Retina (tissue), 1 donor: ENCODE data around the gene ENO1.
"Not testable (repeated sequence)": the region's sequence is repeated elsewhere in the genome, so short reads cannot be mapped to it uniquely, and the experiment has no call there.

Experiments
- DNase-seq: peaks from one replicate; pipeline ENCODE4 v3.0.0-alpha.2; 2016

The ENO1 gene

DNA sequence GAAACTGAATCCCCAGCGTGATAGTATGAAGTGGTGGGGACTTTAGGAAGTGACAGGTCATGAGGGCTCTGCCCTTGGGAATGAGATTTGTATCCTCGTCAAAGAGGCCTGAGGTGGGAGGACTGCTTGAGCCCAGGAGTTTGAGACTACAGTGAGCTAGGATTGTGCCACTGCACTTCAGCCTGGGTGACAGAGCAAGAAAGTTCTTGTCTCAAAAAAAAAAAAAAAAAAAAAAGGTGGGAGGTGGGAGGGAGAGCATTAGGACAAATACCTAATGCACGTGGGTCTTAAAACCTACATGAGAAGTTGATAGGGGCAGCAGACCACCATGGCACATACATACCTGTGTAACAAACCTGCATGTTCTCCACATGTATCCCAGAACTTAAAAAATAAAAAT lies 37.1 kb downstream of the ENO1 start:
- no peak for DNase-seq

- DNase-seq = no peak
Measured at GRCh38 chr1:8839990-8840389, 38.5 kb downstream of the ENO1 start.

DNA sequence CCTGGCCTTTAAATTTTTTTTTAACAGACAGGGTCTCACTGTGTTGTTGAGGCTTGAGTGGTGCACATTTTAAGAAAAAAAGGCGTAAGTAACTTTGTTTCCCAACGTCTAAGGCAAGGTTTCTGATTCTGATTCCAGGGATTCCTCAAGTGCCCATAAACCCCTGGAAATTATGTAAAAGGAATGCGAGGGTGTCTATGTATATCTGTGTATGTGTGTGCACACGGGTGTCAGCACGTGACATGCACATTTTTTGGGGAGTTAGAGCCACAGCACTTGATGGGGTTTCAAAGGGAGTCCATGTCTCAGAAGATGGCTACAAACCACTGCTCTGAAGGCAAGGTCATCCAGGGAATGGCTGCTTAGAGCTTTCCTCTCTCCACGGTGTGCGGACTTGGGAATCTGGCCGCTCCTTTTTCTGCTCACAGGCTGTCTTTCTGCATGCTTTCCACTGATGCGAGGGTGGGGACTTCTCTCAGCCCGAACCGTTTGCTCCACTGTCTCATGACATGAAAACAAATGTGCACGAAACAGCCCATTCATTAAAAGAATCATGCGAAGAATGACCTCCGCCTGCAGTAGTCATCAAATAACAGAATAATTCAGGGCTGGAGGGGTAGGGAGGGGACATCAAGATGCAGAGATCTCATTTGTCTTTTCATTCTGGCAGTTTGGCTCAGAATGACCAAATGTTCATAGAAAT lies 42.4 kb downstream of the ENO1 start:
- no peak for DNase-seq

DNA sequence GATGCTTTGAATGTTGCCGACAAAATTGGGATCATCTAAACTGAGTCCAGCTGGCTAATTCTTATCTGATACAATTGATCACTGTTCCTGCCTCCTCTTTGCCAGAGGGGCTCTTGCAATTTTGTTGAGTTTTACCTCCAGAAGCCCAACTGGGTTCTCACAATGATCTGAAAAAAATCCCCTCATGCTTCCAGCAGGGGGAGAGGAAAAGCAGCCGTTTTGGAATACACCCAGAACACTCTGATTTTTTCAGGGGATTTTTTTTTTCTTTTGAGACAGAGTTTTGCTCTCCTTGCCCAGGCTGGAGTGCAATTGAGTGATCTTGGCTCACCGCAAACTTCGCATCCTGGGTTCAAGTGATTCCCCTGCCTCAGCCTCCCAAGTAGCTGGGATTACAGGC lies 47.1 kb downstream of the ENO1 start:
- DNase-seq = no peak

DNA sequence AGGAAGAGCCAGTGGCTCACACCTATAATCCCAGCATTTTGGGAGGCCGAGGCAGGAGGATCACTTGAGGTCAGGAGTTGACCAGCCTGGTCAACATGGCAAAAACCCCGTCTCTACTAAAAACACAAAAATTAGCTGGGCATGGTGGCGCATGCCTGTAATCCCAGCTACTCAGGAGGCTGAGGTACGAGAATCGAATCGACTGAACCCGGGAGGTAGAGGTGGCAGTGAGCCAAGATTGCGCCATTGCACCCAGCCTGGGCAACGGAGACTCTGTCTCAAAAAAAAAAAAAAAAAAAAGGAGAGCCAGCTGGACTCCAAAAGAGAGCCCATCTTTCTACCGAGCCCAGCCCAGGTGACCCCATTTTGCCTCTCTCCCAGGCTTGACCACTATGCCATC lies 47.8 kb downstream of the ENO1 start:
- not testable (repeated sequence) for DNase-seq

GRCh38 chr1:8825985-8826481 lies 52.5 kb downstream of the ENO1 start:
- no peak for DNase-seq

- no peak for DNase-seq
Measured at GRCh38 chr1:8823295-8823664, 55.2 kb downstream of the ENO1 start.

DNA sequence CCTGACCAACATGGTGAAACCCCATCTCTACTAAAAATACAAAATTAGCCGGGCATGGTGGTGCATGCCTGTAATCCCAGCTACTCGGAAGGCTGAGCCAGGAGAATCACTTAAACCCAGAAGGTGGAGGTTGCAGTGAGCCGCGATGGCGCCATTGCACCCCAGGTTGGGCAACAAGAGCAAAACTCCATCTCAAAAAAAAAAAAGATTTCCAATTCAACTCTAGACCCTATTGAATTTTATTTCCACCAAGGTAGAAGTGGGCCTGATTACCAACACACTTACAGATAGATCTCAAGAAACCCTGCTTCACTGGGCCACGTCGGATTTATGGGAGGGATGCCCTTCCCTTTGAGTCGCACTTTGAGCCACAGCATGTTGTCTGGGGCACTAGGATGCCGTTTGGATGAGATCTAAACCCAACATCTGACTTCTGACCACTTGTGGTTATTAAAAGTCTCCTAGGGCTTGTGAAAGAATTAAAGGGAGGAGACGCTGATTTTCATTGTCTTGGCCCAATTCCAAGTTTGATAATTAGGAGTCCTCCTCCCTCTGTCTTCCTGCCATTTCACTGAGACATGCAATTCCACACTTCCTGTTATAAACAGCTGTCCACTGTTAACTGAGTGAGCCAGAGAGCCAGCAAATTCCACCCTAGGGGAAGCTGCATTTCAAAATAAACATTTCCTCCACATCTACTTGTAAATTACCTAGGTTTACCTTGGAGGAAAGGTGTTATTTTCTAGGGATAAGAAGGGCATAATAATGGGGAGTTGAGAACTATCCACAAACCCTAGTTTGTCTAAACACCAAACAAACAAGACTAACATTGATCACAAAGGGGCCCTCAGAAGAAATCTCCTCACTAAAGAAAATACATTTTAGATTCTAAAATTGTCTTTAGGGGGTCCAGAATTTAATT lies 55.9 kb downstream of the ENO1 start:
- peak; percentile 40 for DNase-seq

- DNase-seq = no peak
Measured at GRCh38 chr1:8821084-8821483, 57.4 kb downstream of the ENO1 start.

- not testable (repeated sequence) for DNase-seq
Measured at GRCh38 chr1:8818789-8819188, 59.7 kb downstream of the ENO1 start.

DNA sequence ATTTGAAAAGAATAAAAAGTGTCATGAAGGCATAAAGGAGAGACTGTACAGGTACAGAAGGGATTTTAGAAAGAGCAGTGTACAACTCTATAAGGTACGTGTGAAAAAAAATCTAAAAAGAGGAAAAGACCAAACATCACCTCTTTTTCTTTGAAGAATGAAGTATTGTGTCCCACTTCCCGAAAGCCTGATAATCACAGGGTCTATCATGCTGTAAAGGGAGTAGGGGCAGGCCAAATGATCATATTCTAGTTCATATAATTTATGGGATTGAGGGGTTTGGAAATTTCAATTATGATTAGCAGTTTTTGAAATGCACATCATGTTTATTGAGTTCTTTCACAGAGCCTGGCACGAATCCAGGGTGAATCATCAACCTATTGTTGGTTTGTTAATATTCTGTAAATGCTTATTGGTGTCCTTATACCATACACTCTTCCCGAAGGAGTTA lies 60.1 kb downstream of the ENO1 start:
- no peak for DNase-seq

GRCh38 chr1:8817412-8818324 lies 60.8 kb downstream of the ENO1 start, which contains the start of gene RERE:
RERE (minus strand) TSS chr1:8817640.
- DNase-seq = peak; percentile 99

DNA sequence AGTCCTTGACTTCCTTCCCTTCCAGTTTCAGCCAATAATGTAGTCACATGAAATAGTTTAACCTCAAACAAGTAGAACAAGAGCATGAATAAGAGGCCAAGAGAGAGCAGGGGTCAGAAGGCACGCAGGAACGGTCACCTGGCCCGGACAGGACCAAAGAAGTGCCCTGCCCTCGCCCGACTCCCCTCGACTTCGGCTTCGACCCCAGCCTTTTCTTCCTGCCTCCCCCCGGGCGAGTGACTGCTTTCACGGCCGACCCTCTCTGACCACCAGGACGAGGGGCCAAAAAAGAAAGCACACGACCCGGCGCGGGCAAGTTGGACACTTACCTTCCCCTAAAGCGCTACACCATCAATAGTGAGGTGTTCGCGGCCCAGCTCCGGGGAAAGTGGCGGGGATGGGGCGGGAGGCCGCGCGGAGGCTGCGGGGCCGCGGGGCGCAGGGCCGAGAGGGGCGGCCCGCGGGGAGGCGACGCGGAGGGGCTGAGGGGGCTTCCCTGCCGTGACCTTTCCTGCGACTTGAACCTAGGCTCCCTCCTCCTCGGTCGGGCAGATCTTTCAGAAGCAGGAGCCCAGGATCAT lies 61.6 kb downstream of the ENO1 start:
- DNase-seq = peak; percentile 54

DNA sequence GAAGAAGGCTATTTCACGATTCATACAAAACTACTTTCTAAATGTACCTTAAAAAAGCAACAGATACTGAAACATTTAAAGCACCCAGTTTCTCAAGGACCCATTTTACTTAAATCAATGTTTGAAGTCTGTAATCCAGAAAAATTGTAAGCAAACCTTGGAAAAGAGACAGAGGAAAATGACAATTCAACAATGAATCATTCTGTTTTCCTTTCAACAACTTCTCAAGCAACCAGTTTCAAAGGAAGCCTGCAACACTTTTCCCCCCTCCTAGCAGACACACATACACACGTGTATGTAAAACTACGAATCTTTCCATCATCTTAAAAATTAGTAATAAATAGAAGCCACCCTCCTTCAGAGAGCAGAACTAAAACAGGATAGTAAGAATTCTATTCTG lies 62.2 kb downstream of the ENO1 start:
- peak; percentile 36 for DNase-seq

DNA sequence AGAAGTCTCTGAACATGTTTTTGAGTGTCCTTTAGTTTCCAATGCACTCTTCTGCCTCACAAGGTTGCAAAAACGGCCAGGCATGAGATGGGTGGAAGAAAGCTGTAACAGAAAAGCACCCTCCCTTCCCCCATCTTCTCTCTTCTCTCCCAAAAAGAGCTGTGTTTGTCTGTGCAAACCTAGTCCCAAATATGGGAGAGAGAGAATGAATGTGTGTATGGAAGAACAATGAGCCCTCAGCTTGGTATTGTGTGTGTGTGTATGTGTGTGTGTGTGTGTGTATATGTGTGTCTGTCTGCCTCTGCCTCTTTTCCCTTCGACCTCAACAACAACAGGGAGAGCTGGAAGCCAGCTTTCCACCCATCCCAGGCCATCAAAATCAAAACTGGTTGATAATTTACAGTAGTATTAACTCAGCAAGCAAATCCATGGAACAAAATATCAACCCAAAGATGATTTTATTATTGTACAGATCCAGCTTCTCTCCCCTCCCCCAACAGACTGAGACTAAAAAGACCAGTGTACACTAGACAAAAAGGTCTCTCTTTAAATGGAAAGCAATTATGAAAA lies 62.8 kb downstream of the ENO1 start:
- peak; percentile 84 for DNase-seq

GRCh38 chr1:8814865-8815264 lies 63.6 kb downstream of the ENO1 start:
- peak; percentile 56 for DNase-seq

GRCh38 chr1:8813991-8814390 lies 64.5 kb downstream of the ENO1 start:
- no peak for DNase-seq

- no peak for DNase-seq
Measured at GRCh38 chr1:8813016-8813763, 65.3 kb downstream of the ENO1 start.

DNA sequence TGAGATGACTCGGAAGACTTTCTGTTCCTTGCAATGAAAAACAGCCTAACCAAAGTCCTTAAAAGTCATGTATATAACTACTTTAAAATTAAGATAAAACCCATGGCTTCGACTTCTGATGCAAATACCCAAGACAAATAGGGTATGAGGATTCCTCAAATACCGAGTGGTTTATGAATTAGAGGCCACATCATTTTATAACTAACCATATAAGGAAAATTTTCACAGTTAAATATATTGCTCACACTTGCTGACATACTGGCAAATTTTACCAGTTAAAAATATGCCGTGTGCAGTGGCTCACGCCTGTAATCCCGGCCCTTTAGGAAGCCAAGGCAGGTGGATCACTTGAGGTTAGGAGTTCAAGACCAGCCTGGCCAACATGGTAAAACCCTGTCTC lies 66.4 kb downstream of the ENO1 start:
- DNase-seq = no peak
